NCI-H2107 treated with DMSO at 0.1 percent for 48 hours (cell line): ENCODE data around the gene C4BPB.

Source experiments
- DNase-seq: peaks from one replicate; lab custom pipeline; 2025; ENCODE audit not compliant: unreplicated experiment; lab: John Stamatoyannopoulos, UW

Gene C4BPB

GRCh38 chr1:207139616-207140015, 51.0 kb downstream of the C4BPB start:
- DNase-seq = no peak

DNA sequence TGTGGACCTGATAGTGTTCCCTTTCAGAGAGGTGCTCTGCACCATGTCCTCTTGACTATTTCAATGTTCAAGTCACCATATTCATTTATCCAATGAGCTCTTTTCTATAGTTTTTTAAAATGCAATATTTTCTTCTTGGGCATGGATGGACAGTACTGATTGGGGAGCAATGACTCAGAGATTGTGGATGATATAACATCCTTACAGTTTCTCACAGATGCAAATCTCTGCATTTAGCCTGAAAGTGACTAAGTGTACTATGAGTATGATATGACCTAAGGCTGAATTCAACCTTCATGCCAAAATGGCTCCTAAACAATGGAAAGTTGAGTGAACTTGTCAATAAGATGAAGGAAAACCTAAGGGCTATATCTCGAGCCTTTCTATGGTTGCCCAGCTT, 51.9 kb downstream of the C4BPB start:
- DNase-seq = no peak

- no peak for DNase-seq
Observed at GRCh38 chr1:207145401-207146058, 56.9 kb downstream of the C4BPB start.
